Left lung (tissue), 10 donors: ENCODE measurements around the gene NDUFC2. TPM values are rescaled to one million over a fixed set of nuclear protein-coding genes. Genes with fewer than 3 reads are reported as not detected.

Source experiments
- ATAC-seq: fragments of 200-7000 bp; cut with Tn5 transposase; one replicate; pipeline ENCODE4 v1.9.1; 2020; ENCODE audit warnings: moderate library complexity
- DNase-seq, 4 donors: peaks; one replicate each; pipeline ENCODE4 v3.0.0-alpha.2; 2013 to 2020
- H3K27ac ChIP-seq, 2 donors: fragments of 200-600 bp; sonication (generic) in 1 of 2; one replicate each; pipeline versions ENCODE4 v1.5.0 to v1.8.0; 2020 to 2021
- H3K27me3 ChIP-seq, 2 donors: fragments of 200-600 bp; sonication (generic) in 1 of 2; one replicate each; pipeline versions ENCODE4 v1.5.0 to v1.8.0; 2020 to 2021
- H3K36me3 ChIP-seq, 2 donors: fragments of 200-600 bp; sonication (generic) in 1 of 2; one replicate each; pipeline versions ENCODE4 v1.5.0 to v1.8.0; 2020 to 2021
- H3K4me1 ChIP-seq, 2 donors: fragments of 200-600 bp; one replicate each; pipeline ENCODE4 v1.8.0; 2021
- H3K4me3 ChIP-seq, 2 donors: fragments of 200-600 bp; sonication (generic) in 1 of 2; one replicate each; pipeline versions ENCODE4 v1.5.0 to v1.8.0; 2020 to 2021; ENCODE audit warnings: mild to moderate bottlenecking in 1 of 2
- H3K9me3 ChIP-seq, 2 donors: fragments of 200-600 bp; sonication (generic) in 1 of 2; one replicate each; pipeline versions ENCODE4 v1.5.0 to v1.8.0; 2020 to 2021
- intact Hi-C, 2 donors: fragments of 100-400 bp; cut with DNase I; formaldehyde crosslinking; loops; one replicate each; pipeline versions ENCODE4 v1.11.2 to v1.14.2; 2022
- polyA plus RNA-seq, 6 donors: library from polyadenylated mRNA; unstranded; fragments of 120-200 nt; gene quantifications; one replicate each; pipeline ENCODE4 v1.2.1, GENCODE V29; 2013; ENCODE audit not compliant: insufficient read length in 6 of 6
- total RNA-seq, 2 donors: library from RNA; stranded (reverse); fragmentation: NEBNext Ultra II Directional; extraction: Animal tissue kit (Norgen Biotek cat#: 25700); gene quantifications; one replicate each; pipeline ENCODE4 v1.2.1, GENCODE V29; 2021
- TF ChIP-seq, protein P1 (sequence below), 2 donors: fragments of 200-600 bp; sonication (generic) in 1 of 2; IDR thresholded peaks; one replicate each; pipeline versions ENCODE4 v1.5.0 to v1.8.0; 2021; ENCODE audit warnings: antibody characterized with exemption in 2 of 2
- donor health status: DM: no; HTN: yes; CAD: no.
- donor health status: DM: no; HTN: no; CAD: no.

Gene NDUFC2
- total and polyA plus RNA-seq, 8 donors, result 120 to 224 (median 146) TPM

DNA sequence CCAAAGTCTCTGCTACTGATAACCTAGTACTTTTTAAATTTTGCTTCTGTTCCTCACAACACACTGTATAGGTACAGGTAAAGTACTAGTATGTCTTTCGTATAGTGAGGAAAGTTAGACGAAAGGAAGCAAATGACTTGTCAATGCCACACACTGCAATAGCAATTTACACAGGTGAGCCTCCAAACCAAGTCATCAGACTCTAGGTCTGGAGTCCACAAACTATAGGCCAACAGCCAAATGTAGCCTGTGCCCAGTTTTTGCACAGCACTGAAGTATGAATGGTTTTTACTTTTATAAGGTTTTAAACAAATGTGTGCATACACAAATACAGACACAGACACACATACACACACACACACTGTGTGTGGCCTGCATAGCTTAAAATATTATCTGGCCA, 31.6 kb upstream of the NDUFC2 start:
- no peak for ATAC-seq
- TF ChIP-seq, protein P1, sequence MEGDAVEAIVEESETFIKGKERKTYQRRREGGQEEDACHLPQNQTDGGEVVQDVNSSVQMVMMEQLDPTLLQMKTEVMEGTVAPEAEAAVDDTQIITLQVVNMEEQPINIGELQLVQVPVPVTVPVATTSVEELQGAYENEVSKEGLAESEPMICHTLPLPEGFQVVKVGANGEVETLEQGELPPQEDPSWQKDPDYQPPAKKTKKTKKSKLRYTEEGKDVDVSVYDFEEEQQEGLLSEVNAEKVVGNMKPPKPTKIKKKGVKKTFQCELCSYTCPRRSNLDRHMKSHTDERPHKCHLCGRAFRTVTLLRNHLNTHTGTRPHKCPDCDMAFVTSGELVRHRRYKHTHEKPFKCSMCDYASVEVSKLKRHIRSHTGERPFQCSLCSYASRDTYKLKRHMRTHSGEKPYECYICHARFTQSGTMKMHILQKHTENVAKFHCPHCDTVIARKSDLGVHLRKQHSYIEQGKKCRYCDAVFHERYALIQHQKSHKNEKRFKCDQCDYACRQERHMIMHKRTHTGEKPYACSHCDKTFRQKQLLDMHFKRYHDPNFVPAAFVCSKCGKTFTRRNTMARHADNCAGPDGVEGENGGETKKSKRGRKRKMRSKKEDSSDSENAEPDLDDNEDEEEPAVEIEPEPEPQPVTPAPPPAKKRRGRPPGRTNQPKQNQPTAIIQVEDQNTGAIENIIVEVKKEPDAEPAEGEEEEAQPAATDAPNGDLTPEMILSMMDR (IDR thresholded peaks at IDR 0.05), result no peak

DNA sequence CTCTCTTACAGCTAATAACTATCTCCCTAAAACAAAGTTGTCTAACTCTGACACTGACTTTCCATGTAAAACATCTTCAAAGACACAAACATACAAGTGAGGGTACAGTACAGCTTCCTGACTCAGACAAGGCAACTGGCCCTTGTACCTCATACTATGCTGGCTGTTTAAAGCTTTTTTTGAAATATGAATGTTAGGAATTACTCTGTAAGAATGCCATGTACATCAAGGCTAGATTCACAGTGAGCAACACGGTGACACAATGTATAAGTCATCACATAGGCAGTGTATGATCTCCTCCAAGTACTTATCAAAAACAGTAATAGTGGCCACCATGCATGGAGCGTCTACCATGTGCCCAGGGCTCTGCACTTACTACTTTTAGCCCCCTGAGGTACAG, 31.2 kb upstream of the NDUFC2 start:
- no peaks in the 10 kb centered on the region for H3K27me3 ChIP-seq
- intact Hi-C loops, result no loop called here
- no peak overlapping the region for H3K4me3 ChIP-seq
- peaks cover 0 to 49% of the 10 kb centered on the region in 2 donors for H3K36me3 ChIP-seq
- H3K4me1 ChIP-seq, result no peaks in the 10 kb centered on the region
- DNase-seq (no peak), ATAC-seq (no peak)
- H3K27ac ChIP-seq, result no peak overlapping the region
- TF ChIP-seq, protein P1 (IDR thresholded peaks at IDR 0.05), result no peak
- H3K9me3 ChIP-seq, result no peaks in the 10 kb centered on the region

More for the DNA sequence above, 31.6 kb upstream of the NDUFC2 start:
- H3K4me3 ChIP-seq, result no peak overlapping the region
- no peaks in the 10 kb centered on the region for H3K9me3 ChIP-seq
- no peak for DNase-seq
- H3K36me3 ChIP-seq, result peaks cover 0 to 48% of the 10 kb centered on the region in 2 donors
- H3K4me1 ChIP-seq, result no peaks in the 10 kb centered on the region
- H3K27ac ChIP-seq, result no peak overlapping the region
- intact Hi-C loops, result no loop called here
- H3K27me3 ChIP-seq, result no peaks in the 10 kb centered on the region

DNA sequence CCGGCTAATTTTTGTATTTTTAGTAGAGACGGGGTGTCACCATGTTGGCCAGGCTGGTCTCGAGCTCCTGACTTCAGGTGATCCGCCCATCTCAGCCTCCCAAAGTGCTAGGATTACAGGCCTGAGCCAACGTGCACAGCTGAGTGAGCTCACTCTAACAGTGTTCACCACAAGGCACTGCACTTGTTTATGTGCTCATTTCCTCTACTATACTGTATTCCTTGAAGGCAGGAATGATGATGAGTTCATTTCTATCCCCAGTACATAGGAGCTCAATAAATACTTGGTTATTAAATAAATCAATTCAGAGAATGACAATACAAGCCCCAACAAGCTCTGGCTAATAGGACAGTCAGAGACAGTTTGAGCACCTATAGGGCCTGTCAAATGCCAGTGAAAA, 30.7 kb upstream of the NDUFC2 start:
- intact Hi-C loops, result no loop called here
- Histone ChIP-seq H3K27ac (no peak overlapping the region), H3K27me3 (no peaks in the 10 kb centered on the region), H3K36me3 (peaks cover 0 to 49% of the 10 kb centered on the region in 2 donors), H3K9me3 (no peaks in the 10 kb centered on the region), H3K4me1 (no peaks in the 10 kb centered on the region), H3K4me3 (no peak overlapping the region)
- TF ChIP-seq, protein P1 (IDR thresholded peaks at IDR 0.05), result no peak
- no peak for DNase-seq
- ATAC-seq, result no peak

DNA sequence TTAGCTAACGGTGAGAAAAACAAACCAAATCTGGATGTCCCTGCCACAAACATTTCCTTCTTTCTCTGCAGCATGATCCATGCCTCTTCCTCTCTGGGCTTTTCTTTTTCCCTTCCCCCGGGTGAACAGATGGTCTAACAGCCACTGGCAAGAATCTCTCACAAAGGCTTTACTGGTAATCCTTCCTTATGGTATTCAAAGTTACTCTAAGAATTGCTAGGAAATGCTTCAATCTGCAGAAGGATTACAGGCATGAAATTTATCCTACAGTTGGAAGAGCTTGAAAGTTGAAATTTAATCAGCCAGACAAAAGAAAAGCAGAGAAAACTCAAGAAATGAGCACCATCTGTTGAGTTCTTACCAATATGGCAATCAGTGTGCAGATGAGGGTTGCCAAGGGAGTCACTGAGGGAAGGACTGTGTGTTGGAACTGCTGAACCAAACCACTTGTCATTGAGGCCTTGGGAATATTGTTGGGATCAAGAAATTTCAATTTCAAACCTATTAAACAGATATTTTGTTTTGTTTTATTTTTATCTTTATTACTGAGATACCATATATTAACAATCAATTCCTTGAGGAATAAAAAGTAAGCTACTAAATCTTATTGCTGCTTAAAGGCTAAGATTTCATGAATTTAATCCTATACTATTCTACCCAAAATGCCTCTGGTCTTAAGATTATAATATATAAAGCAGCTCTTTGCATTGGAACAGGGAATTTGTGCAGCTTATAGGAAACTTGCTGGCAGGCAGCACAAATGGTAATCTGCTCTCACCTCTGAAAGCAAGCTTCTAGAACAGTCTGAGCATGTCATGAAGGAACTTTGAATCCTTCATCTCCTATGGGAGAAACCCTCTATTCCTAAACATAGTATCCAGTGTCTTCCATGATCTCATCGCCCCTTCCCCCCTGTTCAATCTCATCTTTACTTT, 29.7 kb upstream of the NDUFC2 start:
- intact Hi-C loops, result no loop called here
- Histone ChIP-seq H3K27ac (no peak overlapping the region), H3K36me3 (peaks cover 0 to 50% of the 10 kb centered on the region in 2 donors), H3K4me3 (no peak overlapping the region), H3K27me3 (no peaks in the 10 kb centered on the region), H3K4me1 (no peaks in the 10 kb centered on the region), H3K9me3 (no peaks in the 10 kb centered on the region)
- ATAC-seq (no peak), DNase-seq (no peak)
- TF ChIP-seq, protein P1 (IDR thresholded peaks at IDR 0.05), result no peak

DNA sequence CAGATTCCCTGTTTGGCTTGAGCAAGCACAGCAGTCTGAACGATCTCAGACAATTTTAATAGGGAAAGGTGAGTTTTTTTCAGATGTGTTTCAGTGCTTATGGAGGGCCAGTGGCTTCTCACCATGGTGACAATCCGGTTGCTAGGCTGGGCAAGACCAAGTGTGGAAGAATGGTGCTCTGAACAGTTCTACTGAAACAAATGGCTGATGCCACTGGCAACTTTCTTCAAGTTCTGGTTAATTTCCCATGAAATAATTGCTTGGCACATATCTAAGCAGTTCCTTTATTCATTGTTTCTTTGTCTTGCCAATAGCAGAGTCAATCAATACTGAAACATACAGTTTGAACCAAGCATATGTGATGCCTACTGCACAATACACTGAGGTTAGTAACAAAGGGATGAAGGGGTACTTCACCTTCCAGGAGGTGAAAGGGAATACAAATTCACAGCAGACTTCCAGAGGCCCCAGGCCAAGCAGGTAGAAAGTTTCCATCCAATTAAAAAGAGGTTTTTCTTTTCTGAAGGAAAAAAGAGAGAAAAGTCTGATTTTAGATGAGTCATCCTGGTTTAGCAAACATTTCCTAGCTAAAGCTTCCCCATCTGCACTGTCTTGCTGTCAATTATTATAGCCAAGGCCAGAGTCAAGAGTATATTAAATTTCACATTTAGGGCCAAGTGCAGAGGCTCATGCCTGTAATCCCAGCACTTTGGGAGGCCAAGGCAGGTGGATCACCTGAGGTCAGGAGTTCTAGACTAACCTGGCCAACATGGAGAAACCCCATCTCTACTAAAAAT, 21.2 kb upstream of the NDUFC2 start:
- intact Hi-C loops, result no loop called here
- Histone ChIP-seq H3K4me3 (no peak overlapping the region), H3K27me3 (no peaks in the 10 kb centered on the region), H3K4me1 (no peaks in the 10 kb centered on the region), H3K9me3 (no peaks in the 10 kb centered on the region), H3K27ac (no peak overlapping the region), H3K36me3 (peaks cover 0 to 39% of the 10 kb centered on the region in 2 donors)
- no peak for ATAC-seq
- TF ChIP-seq, protein P1 (IDR thresholded peaks at IDR 0.05), result no peak
- no peak for DNase-seq
